ENCODE measurements around the gene MGMT. TPM values are rescaled to one million over a fixed set of nuclear protein-coding genes. Genes with fewer than 3 reads are reported as not detected.

Gene MGMT
- polyA plus RNA-seq, 3 donors = 9.5 to 23.5 (median 17.5) TPM

- intact Hi-C loops (cut with micrococcal nuclease) = no loop called here
- no peak overlapping the region for H3K4me3 Mint-ChIP-seq
Observed at GRCh38 chr10:129654461-129654860, 187.4 kb downstream of the MGMT start.

GRCh38 chr10:129655007-129655678 is 188.1 kb downstream of the MGMT start:
- Histone ChIP-seq H3K4me3 (replicated peaks in 1 of 3; ENCODE audit: low read depth in 2 of 3, low read length in 3 of 3) (no peak overlapping the region), H3K27ac (ENCODE audit: low read depth in 1 of 2, low read length in 2 of 2) (no peak overlapping the region), H3K36me3 (replicated peaks in 1 of 2; ENCODE audit: control insufficient read depth in 1 of 2, insufficient read depth in 2 of 2, low read length in 2 of 2) (no peaks in the 10 kb centered on the region), H3K4me2 (replicated peaks; ENCODE audit: extremely low read depth, low read length, poor library complexity, severe bottlenecking) (no peak overlapping the region), H3K9me3 (replicated peaks in 1 of 2; ENCODE audit: control insufficient read depth in 1 of 2, insufficient read depth in 1 of 2, low read length in 2 of 2) (no peaks in the 10 kb centered on the region), H4K20me1 (ENCODE audit: insufficient read depth, low read length) (no peaks in the 10 kb centered on the region), H3K79me2 (ENCODE audit: insufficient read depth, low read length) (no peaks in the 10 kb centered on the region), H3K9ac (ENCODE audit: insufficient read depth, low read length, poor library complexity, severe bottlenecking) (no peak overlapping the region), H2AFZ (ENCODE audit: insufficient read depth, low read depth, low read length, poor library complexity, severe bottlenecking) (no peak overlapping the region), H3K27me3 (ENCODE audit: control insufficient read depth in 2 of 2, insufficient read depth in 2 of 2, low read length in 2 of 2) (no peaks in the 10 kb centered on the region), H3K4me1 (ENCODE audit: control insufficient read depth in 1 of 2, insufficient read depth in 2 of 2, low read length in 2 of 2) (no peaks in the 10 kb centered on the region)
- Mint-ChIP-seq H3K4me3 (no peak overlapping the region), H3K27me3 (ENCODE audit: low read depth in 3 of 3) (peaks cover 0 to 2% (median 0%) of the 10 kb centered on the region in 3 donors), H3K9me3 (peaks cover 0 to 5% (median 0%) of the 10 kb centered on the region in 7 donors), H3K27ac (no peak overlapping the region), H3K4me1 (peaks cover 8% of the 10 kb centered on the region), H3K36me3 (peaks cover 0 to 3% of the 10 kb centered on the region in 2 donors)
- TF ChIP-seq CTCF (IDR thresholded peaks at IDR 0.05) = no peak
- DNase-seq = no peak
- WGBS (ENCODE audit: insufficient coverage) = 76% methylated on average over 19 of the region's 22 CpGs
- intact Hi-C loops (cut with micrococcal nuclease) = no loop called here

More at GRCh38 chr10:129654461-129654860, 187.4 kb downstream of the MGMT start:
- WGBS (ENCODE audit: insufficient coverage) = no CpG with 5 or more reads among the region's 7 CpGs
- H3K79me2 ChIP-seq (ENCODE audit: insufficient read depth, low read length) = no peaks in the 10 kb centered on the region
- no peak overlapping the region for H3K4me2 ChIP-seq (replicated peaks; ENCODE audit: extremely low read depth, low read length, poor library complexity, severe bottlenecking)
- H3K9me3 ChIP-seq (replicated peaks in 1 of 2; ENCODE audit: control insufficient read depth in 1 of 2, insufficient read depth in 1 of 2, low read length in 2 of 2) = no peaks in the 10 kb centered on the region
- no peak overlapping the region for H3K27ac ChIP-seq (ENCODE audit: low read depth in 1 of 2, low read length in 2 of 2)
- TF ChIP-seq CTCF (IDR thresholded peaks at IDR 0.05) = no peak
- Mint-ChIP-seq H3K27ac (no peak overlapping the region), H3K27me3 (ENCODE audit: low read depth in 3 of 3) (peaks cover 0 to 2% (median 0%) of the 10 kb centered on the region in 3 donors), H3K9me3 (peaks cover 0 to 5% (median 0%) of the 10 kb centered on the region in 7 donors), H3K36me3 (peaks cover 0 to 3% of the 10 kb centered on the region in 2 donors), H3K4me1 (peaks cover 3% of the 10 kb centered on the region)
- no peak overlapping the region for H2AFZ ChIP-seq (ENCODE audit: insufficient read depth, low read depth, low read length, poor library complexity, severe bottlenecking)
- no peaks in the 10 kb centered on the region for H3K36me3 ChIP-seq (replicated peaks in 1 of 2; ENCODE audit: control insufficient read depth in 1 of 2, insufficient read depth in 2 of 2, low read length in 2 of 2)
- no peaks in the 10 kb centered on the region for H3K4me1 ChIP-seq (ENCODE audit: control insufficient read depth in 1 of 2, insufficient read depth in 2 of 2, low read length in 2 of 2)
- no peaks in the 10 kb centered on the region for H4K20me1 ChIP-seq (ENCODE audit: insufficient read depth, low read length)
- no peak overlapping the region for H3K9ac ChIP-seq (ENCODE audit: insufficient read depth, low read length, poor library complexity, severe bottlenecking)
- no peaks in the 10 kb centered on the region for H3K27me3 ChIP-seq (ENCODE audit: control insufficient read depth in 2 of 2, insufficient read depth in 2 of 2, low read length in 2 of 2)
- no peak overlapping the region for H3K4me3 ChIP-seq (replicated peaks in 1 of 3; ENCODE audit: low read depth in 2 of 3, low read length in 3 of 3)
- no peak for DNase-seq

All from CD14-positive monocyte (primary cell).